GM12892 (cell line): ENCODE measurements around the gene TOM1.

Source experiments
- POLR2A ChIP-seq: IDR thresholded peaks from 2 replicates; pipeline ENCODE4 v1.6.1; 2011; ENCODE audit warnings: low read depth, low read length, control low read depth
- TAF1 ChIP-seq: IDR thresholded peaks from 2 replicates; pipeline ENCODE4 v1.6.1; 2011; ENCODE audit warnings: low read depth, mild to moderate bottlenecking, control low read depth, low read length, borderline replicate concordance

DNA sequence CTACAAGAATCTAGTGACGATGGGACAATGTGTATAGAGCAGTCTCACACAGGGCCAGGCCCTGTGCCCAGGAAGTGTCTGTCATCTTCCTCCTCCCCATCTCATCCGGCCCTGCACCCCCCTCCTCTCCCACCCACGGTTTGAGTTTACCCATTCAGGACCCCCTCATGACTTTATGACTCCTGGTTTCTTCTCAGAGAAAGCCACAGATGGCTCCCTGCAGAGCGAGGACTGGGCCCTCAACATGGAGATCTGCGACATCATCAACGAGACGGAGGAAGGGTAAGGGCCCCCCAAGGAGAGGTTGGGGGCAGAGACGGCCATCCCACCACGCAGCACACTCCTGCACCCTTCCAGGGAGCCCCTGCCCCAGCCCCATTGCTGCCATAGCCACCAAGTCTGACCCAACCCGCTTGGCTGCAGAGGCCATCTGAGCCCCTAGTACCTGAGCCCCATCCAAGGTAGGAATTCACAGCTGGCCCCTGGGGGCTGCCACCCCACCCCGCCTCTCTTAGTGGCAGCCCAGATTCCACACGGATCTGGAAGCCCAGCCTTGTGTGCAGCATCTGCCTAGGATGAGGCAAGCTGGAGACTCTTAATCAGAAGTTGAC is 18.1 kb downstream of the TOM1 start:
- TF ChIP-seq TAF1, result no peak
- TF ChIP-seq POLR2A, result no peak
